GM12873 (cell line): ENCODE measurements around the gene LMOD1.

ENCODE experiments used
- TF ChIP-seq, protein P1 (sequence below): IDR thresholded peaks from 2 replicates; pipeline ENCODE4 v1.5.1; 2012; ENCODE audit warnings: low read depth, mild to moderate bottlenecking, moderate library complexity, low read length, control low read depth; ENCODE audit not compliant: insufficient read depth; ENCODE audit errors: missing control alignments

The LMOD1 gene

DNA sequence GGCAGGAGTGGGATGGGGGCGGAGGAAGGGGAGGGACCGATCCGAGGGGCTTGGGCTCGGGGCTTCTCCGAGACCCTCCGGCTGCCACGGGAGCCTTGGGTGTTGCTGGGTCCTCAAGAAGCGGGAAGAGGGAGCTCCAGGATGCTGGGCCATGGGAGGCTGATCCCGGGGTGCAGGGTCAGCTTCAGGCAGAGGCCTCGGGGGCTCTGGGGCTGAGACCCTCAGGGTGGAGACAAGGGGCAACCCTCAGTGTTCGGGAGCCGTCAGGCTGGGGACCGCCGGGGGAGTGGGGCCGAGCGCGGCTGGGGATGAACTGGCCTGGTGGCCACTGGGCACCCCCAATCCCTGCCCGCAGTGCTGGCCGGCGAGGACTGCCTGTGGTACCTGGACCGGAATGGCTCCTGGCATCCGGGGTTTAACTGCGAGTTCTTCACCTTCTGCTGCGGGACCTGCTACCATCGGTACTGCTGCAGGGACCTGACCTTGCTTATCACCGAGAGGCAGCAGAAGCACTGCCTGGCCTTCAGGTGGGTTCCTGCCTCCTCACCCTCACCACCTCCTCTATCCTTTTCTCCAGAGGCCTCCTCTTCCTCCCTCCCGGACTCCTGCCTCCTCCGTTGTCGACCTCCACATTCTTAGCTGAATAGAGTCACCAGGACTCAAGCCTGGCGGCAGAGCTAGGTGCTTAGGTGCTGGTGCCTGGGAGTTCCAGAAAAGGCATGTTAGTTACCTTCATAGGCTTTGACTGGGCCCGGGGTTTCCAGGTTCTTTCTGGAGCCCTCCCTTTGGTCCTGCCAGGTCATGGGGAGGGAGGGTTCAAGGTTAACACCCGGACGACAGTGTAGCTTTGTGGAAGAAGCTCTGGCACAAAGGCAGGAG lies 57.0 kb downstream of the LMOD1 start:
- TF ChIP-seq, protein P1, sequence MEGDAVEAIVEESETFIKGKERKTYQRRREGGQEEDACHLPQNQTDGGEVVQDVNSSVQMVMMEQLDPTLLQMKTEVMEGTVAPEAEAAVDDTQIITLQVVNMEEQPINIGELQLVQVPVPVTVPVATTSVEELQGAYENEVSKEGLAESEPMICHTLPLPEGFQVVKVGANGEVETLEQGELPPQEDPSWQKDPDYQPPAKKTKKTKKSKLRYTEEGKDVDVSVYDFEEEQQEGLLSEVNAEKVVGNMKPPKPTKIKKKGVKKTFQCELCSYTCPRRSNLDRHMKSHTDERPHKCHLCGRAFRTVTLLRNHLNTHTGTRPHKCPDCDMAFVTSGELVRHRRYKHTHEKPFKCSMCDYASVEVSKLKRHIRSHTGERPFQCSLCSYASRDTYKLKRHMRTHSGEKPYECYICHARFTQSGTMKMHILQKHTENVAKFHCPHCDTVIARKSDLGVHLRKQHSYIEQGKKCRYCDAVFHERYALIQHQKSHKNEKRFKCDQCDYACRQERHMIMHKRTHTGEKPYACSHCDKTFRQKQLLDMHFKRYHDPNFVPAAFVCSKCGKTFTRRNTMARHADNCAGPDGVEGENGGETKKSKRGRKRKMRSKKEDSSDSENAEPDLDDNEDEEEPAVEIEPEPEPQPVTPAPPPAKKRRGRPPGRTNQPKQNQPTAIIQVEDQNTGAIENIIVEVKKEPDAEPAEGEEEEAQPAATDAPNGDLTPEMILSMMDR, result no peak

DNA sequence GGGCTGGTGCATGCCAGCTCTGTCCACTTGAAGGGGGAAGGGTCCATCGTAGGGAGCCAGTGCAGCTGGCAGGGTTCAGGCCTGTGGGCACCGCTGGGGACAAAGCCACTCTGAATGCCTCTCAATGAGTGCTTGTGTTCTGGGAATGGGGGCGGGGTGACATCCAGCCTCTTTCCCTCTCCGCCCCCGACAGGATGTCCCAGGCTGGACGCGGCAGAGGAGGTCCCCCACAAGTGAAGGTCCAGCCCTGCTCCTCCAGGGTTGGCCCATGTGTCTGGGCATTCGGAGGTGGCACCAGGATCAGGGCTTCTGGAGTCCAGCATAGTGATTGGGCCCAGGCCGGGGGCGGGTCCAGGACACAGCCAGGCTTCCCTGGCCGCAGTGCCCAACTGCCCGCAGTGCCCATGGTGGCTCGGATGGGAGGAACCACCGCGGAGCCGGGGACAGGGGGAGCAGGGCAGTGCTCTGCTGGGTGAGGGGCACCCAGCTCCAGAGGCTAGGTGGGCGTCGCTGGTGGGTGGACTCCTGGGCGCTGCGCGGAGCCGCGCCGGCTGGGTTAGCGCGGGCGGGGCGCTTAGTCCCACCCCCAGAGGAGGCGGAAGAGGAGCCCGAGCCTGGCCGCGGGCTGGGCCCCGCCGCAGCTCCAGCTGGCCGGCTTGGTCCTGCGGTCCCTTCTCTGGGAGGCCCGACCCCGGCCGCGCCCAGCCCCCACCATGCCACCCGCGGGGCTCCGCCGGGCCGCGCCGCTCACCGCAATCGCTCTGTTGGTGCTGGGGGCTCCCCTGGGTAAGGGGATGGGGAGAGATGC lies 57.9 kb downstream of the LMOD1 start, which contains the start of gene SHISA4:
Gene SHISA4, plus strand, starts transcription at position 617 of the 808 bp plus-strand sequence. Its CDS starts 97 bp downstream, at position 714.
- TF ChIP-seq, protein P1, result no peak

DNA sequence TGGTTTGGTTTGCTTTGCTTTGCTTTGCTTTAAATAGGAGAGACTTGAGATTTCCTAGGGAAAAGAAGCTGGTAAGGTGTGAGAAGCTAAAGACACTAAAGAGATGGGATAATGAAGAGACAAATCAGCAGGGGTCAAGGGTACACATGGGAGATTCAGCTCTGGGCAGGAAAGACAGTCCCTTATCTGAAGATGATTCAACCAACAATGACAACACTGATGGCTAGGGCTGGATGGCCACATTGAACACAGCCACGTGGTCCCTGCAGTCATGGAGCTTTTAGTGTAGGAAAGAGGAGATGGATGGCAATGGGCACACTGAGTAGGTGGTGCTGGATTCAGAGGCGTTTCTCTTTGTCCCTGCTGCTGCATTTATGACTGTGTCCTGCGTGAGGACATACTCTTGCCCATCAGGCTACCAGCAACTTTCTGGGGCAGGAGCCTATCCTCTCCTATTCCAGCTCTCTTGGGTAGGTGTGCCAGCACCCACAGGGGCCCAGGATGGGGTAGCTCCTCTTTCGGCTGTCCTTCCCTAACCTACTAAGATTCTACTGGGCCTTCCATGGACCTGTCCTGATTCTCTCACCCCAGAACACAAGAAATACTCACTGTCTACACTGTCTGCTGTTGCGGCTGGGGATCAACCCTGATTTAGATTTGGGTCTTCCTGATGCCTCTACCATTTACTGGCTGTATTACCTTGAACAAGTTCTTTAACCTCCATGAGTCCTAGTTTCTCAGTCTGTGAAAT lies 59.1 kb downstream of the LMOD1 start:
- TF ChIP-seq, protein P1, result no peak

DNA sequence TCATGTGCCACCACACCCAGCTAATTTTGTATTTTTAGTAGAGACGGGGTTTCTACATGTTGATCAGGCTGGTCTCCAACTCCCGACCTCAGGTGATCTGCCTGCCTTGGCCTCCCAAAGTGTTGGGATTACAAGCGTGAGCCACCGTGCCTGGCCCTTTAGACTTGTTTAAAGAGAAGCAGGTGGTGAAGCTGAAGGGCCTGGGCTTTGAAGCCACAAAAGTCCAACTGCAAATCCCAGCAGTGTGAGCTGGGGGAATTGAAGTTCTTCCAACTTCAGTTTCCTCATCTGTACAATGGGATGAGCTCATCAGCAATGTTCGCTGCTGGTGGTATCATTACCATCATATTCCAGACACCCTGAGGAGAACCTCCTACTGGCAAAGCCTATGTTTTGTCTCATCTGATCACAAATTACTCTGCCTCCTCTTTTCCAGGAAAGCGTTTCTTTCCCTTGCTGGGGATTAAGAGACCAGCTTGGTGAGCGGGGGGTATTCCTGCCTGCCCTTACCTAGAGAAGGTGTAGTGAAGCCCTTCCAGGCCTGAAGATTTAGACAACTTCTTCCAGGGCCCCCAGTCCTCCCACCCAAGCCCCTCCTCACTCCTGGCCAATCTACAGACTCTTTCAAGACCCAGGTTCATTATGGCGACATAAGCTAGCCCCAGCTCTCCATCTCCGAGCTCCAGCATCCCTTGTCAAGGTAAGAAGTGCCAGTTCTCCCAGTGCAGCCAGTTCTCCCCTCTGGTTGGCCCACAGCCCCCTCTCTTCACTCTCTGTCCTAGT lies 60.1 kb downstream of the LMOD1 start:
- TF ChIP-seq, protein P1, result no peak

DNA sequence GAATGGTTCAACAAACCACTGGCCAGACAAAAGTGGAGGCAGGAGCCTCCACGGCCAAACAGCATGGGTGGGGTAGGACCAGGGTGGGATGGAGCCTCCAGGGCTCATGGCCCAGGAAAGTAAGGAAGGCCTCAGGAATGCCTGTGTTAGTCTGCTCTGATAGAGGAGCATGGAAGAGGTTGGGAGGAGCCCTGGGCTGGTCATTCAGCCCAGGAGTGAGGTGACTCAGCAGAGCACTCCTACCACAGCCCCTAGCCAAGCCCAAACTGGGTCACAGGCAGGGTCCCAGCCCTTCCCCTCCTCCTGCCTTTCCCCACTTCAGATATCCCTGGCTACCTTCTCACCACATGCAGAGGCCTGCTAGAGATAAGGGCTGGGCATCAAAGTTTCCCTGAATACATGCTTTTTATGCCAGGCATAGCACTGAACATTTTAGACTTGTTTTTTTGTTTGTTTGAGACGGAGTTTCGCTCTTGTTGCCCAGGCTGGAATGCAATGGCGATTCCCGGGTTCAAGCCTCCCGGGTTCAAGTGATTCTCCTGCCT lies 60.7 kb downstream of the LMOD1 start:
- TF ChIP-seq, protein P1, result no peak

DNA sequence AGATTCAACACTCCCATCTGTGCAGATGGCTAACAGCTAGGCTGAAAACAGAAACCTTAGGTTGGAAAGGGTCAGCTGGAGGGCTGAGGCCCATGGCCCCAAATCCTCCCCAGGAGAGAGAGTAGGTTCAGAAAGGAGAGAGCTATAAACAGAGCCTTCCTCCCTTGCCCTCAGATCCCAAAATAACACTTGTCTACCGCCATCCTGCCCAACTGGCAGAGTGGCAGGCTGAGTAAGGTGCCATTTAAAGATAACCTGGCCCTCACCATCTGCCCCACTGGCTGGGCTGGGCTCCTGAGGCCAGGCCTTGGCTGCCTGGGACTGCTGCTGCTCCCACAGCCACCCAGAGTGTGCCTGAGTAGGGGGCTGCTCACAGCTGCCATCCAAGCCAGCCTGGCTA lies 61.9 kb downstream of the LMOD1 start:
- TF ChIP-seq, protein P1, result no peak
